DMS153 (cell line): ENCODE data around the gene PER2.
A peak's percentile ranks its signal among the peaks of the same experiment; 100 is the strongest.

Experiments
- DNase-seq: peaks from one replicate; lab custom pipeline; 2025; lab: John Stamatoyannopoulos, UW

Gene PER2

GRCh38 chr2:238247002-238247822 lies 41.2 kb downstream of the PER2 start:
- DNase-seq = no peak

GRCh38 chr2:238244151-238244550 lies 44.3 kb downstream of the PER2 start:
- no peak for DNase-seq

GRCh38 chr2:238243496-238244076 lies 44.8 kb downstream of the PER2 start:
- peak; percentile 56 for DNase-seq

GRCh38 chr2:238242731-238243495 lies 45.5 kb downstream of the PER2 start:
- DNase-seq = peak; percentile 84

- DNase-seq = no peak
Measured at GRCh38 chr2:238241970-238242369, 46.4 kb downstream of the PER2 start.

- peak; percentile 92 for DNase-seq
Measured at GRCh38 chr2:238240757-238241711, 47.4 kb downstream of the PER2 start.

GRCh38 chr2:238239863-238240756 lies 48.3 kb downstream of the PER2 start, which contains the start of gene HES6:
Gene HES6 (minus strand): TSS chr2:238240038. CDS start chr2:238239905, 133 bp downstream.
- peak; percentile 91 for DNase-seq

GRCh38 chr2:238239543-238239862 lies 48.9 kb downstream of the PER2 start:
- DNase-seq = no peak

- DNase-seq = peak; percentile 27
Measured at GRCh38 chr2:238238766-238239542, 49.5 kb downstream of the PER2 start.

- DNase-seq = no peak
Measured at GRCh38 chr2:238238311-238238765, 50.1 kb downstream of the PER2 start.

- DNase-seq = no peak
Measured at GRCh38 chr2:238237431-238238135, 50.8 kb downstream of the PER2 start.

- no peak for DNase-seq
Measured at GRCh38 chr2:238236571-238236970, 51.8 kb downstream of the PER2 start.

GRCh38 chr2:238235856-238236255 lies 52.6 kb downstream of the PER2 start:
- DNase-seq = no peak

- no peak for DNase-seq
Measured at GRCh38 chr2:238235331-238235732, 53.1 kb downstream of the PER2 start.

- no peak for DNase-seq
Measured at GRCh38 chr2:238233625-238234024, 54.8 kb downstream of the PER2 start.

- no peak for DNase-seq
Measured at GRCh38 chr2:238231809-238232208, 56.6 kb downstream of the PER2 start.

GRCh38 chr2:238231251-238231793 lies 57.1 kb downstream of the PER2 start:
- no peak for DNase-seq

GRCh38 chr2:238230699-238231098 lies 57.7 kb downstream of the PER2 start:
- DNase-seq = no peak

GRCh38 chr2:238228700-238229099 lies 59.7 kb downstream of the PER2 start:
- no peak for DNase-seq
